SK-N-MC (cell line): ENCODE data around the gene CTTNBP2.

Source experiments
- EZH2 ChIP-seq: fragments of 200-600 bp; sonication (generic); IDR thresholded peaks from one replicate; pipeline ENCODE4 v1.6.1; 2017; ENCODE audit warnings: antibody characterized with exemption
- FOXP2 ChIP-seq: optimal IDR thresholded peaks from 2 replicates; pipeline ENCODE3; 2011; ENCODE audit warnings: mild to moderate bottlenecking, moderate library complexity; ENCODE audit not compliant: insufficient read depth; ENCODE audit errors: extremely low read length, control extremely low read depth
- POLR2AphosphoS5 ChIP-seq: IDR thresholded peaks from 2 replicates; pipeline ENCODE4 v1.6.1; 2012; ENCODE audit warnings: mild to moderate bottlenecking, low read depth, low read length, borderline replicate concordance

DNA sequence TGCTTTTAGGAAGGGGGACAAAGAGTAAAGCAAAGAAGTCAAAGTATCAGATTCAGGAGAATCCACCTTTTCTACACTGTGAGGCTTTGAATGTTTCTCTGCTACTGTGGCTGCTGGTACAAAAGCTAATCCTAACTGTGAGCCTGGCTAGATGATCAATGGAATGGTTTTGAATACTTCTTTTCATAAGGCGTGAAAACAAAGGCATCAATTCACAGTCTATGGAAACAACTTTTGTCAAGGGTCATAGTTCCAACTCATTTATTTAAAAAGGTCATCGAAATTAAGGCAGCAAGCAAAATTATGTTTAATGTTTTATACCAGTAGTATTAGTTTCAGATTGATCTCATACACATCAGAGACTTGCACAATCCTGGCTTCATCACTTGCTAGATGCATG is 118.1 kb downstream of the CTTNBP2 start:
- no peak for TF ChIP-seq POLR2AphosphoS5
- TF ChIP-seq EZH2, result no peak
- TF ChIP-seq FOXP2, result no peak
